Transverse colon (tissue), 4 donors: ENCODE data around the gene MAP2K5. TPM values are rescaled to one million over a fixed set of nuclear protein-coding genes. Genes with fewer than 3 reads are reported as not detected.

Source experiments
- DNase-seq: peaks from one replicate; pipeline ENCODE4 v3.0.0-alpha.2; 2019
- H3K27ac ChIP-seq, 4 donors: fragments of 200-600 bp; sonication (generic); 2 replicates each; pipeline ENCODE4 v1.5.1; 2016 to 2018; ENCODE audit warnings: inconsistent platforms in 4 of 4
- H3K27me3 ChIP-seq: fragments of 200-600 bp; sonication (generic); 2 replicates; pipeline ENCODE4 v1.5.1; 2017; ENCODE audit warnings: inconsistent platforms
- H3K36me3 ChIP-seq, 4 donors: fragments of 200-600 bp; sonication (generic); 2 replicates each; pipeline ENCODE4 v1.5.1; 2017 to 2019; ENCODE audit warnings: inconsistent platforms in 4 of 4
- H3K4me1 ChIP-seq, 4 donors: fragments of 200-600 bp; sonication (generic); 2 replicates each; pipeline ENCODE4 v1.5.1; 2017 to 2020; ENCODE audit warnings: inconsistent platforms in 4 of 4
- H3K4me3 ChIP-seq, 4 donors: fragments of 200-600 bp; sonication (generic); 1 replicate in 1 of 4; 2 replicates in 3 of 4; pipeline versions ENCODE4 v1.5.1 to v1.6.1; 2017 to 2019; ENCODE audit warnings: inconsistent platforms in 4 of 4
- H3K9me3 ChIP-seq, 2 donors: fragments of 200-600 bp; sonication (generic); 2 replicates each; pipeline ENCODE4 v1.5.1; 2017 to 2019; ENCODE audit warnings: inconsistent platforms in 2 of 2
- EP300 ChIP-seq: sonication (generic); formaldehyde crosslinking; IDR thresholded peaks from one replicate; pipeline ENCODE4 v1.6.1; 2017; ENCODE audit warnings: antibody characterized with exemption, low read depth
- POLR2A ChIP-seq: fragments of 450-650 bp; IDR thresholded peaks from one replicate; pipeline ENCODE4 v1.6.1; 2016; ENCODE audit warnings: antibody characterized with exemption, mild to moderate bottlenecking, moderate library complexity
- POLR2AphosphoS5 ChIP-seq, 3 donors: sonication (generic); formaldehyde crosslinking; IDR thresholded peaks; one replicate each; pipeline ENCODE4 v1.6.1; 2016; ENCODE audit warnings: antibody characterized with exemption in 3 of 3
- WGBS, 2 donors: methylation state at CpG; one replicate each; pipeline ENCODE4 v1.1.5; 2018; ENCODE audit warnings: low coverage in 1 of 2; 5-methylcytosine and 5-hydroxymethylcytosine counted together
- in situ Hi-C, 4 donors: fragments of 200-750 bp; cut with MboI; loops; one replicate each; pipeline versions ENCODE4 v1.15.0 to v1.15.1; 2017; ENCODE audit warnings: low sequenced_read_pairs in 3 of 4, low pct_ligation_motif_present in 1 of 4, low pct_unique_long_range_greater_than_20kb in 1 of 4
- intact Hi-C: fragments of 100-400 bp; cut with DNase I; formaldehyde crosslinking; loops from one replicate; pipeline ENCODE4 v1.15.1; 2023; ENCODE audit warnings: low total_unique reads
- total RNA-seq, 4 donors: library from RNA; depleted of rRNA; stranded (reverse); fragments of >200 nt; gene quantifications; one replicate each; pipeline ENCODE4 v1.1.0, GENCODE V29; 2016
- TF ChIP-seq, protein P1 (sequence below), 5 experiments: fragments of 200-600 bp in 3 of 5; fragments of 450-650 bp in 2 of 5; sonication (generic) in 3 of 5; IDR thresholded peaks; 1 replicate in 2 of 5; 2 replicates in 3 of 5; pipeline ENCODE4 v1.5.1; 2016 to 2017; ENCODE audit warnings: antibody characterized with exemption in 5 of 5, inconsistent platforms in 3 of 5, mild to moderate bottlenecking in 2 of 5, moderate library complexity in 1 of 5

MAP2K5 gene
- total RNA-seq, 4 donors from 2014 or later, result 19.8 to 320 (median 21.1) TPM

DNA sequence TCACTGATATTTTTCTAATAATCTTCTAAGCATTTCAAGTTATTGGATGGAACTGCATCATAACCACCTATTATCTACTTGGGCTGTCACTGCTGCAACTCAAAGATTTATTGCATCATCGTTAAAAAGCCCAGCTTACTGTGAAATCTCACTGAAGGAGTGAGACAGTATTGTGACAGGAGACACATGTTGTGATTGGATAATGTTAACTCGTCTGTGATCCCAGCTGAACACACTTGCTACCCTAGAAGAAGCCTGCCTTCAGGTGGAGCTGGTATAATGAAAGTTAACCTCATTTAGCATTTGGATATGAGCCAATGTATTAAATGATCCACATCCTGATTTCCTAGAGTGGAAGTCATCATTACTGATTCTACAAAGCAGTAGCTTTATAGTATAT, 138.1 kb downstream of the MAP2K5 start:
- no peak for DNase-seq
- in situ Hi-C loops (no loop called here), intact Hi-C loops (no loop called here)
- Histone ChIP-seq H3K4me1 (no peaks in the 10 kb centered on the region), H3K27ac (no peak overlapping the region), H3K9me3 (peaks cover 28 to 30% of the 10 kb centered on the region in 2 donors), H3K36me3 (no peaks in the 10 kb centered on the region), H3K4me3 (no peak overlapping the region), H3K27me3 (no peaks in the 10 kb centered on the region)
- WGBS, 2 donors, result 33 to 61% methylated on average over 2 of the region's 2 CpGs
- TF ChIP-seq, protein P1, sequence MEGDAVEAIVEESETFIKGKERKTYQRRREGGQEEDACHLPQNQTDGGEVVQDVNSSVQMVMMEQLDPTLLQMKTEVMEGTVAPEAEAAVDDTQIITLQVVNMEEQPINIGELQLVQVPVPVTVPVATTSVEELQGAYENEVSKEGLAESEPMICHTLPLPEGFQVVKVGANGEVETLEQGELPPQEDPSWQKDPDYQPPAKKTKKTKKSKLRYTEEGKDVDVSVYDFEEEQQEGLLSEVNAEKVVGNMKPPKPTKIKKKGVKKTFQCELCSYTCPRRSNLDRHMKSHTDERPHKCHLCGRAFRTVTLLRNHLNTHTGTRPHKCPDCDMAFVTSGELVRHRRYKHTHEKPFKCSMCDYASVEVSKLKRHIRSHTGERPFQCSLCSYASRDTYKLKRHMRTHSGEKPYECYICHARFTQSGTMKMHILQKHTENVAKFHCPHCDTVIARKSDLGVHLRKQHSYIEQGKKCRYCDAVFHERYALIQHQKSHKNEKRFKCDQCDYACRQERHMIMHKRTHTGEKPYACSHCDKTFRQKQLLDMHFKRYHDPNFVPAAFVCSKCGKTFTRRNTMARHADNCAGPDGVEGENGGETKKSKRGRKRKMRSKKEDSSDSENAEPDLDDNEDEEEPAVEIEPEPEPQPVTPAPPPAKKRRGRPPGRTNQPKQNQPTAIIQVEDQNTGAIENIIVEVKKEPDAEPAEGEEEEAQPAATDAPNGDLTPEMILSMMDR (IDR thresholded peaks at IDR 0.05), result no peak
- TF ChIP-seq EP300, result no peak
- TF ChIP-seq POLR2A, result no peak
- TF ChIP-seq POLR2AphosphoS5 (IDR thresholded peaks at IDR 0.05), result no peak

DNA sequence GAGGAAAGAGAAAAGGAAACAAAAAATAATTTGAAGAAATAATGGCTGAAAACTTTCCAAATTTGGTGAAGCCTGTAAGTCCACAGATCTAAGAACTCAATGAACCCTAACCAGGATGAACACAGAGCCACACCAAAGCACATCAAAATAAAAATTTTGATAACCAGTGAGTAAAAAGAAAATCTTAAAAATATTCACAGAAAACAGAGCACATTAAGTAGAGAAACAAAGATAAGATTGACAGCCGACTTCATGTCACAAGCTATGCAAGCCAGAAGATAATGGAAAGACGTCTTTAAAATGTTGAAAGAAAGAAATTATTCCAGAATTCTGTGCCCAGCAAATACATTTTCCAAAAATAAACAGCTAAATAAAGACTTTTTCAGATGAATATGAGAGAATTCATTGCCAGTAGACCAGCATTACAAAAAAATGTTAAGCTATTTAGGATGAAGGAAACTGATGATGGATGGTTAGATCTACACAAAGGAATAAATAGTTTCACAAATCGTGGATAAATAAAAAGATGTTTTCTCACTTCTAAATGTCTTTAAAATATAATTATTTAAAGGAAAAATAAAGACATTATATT, 142.6 kb downstream of the MAP2K5 start:
- 83 to 88% methylated on average over 3 of the region's 3 CpGs for WGBS, 2 donors
- no peaks in the 10 kb centered on the region for H3K4me1 ChIP-seq
- DNase-seq, result no peak
- H3K9me3 ChIP-seq, result peaks cover 32 to 34% of the 10 kb centered on the region in 2 donors
- H3K36me3 ChIP-seq, result no peaks in the 10 kb centered on the region
- no peaks in the 10 kb centered on the region for H3K27me3 ChIP-seq
- H3K4me3 ChIP-seq, result no peak overlapping the region
- TF ChIP-seq, protein P1 (IDR thresholded peaks at IDR 0.05), result no peak
- no peak for TF ChIP-seq EP300
- no peak for TF ChIP-seq POLR2AphosphoS5 (IDR thresholded peaks at IDR 0.05)
- no peak for TF ChIP-seq POLR2A
- in situ Hi-C loops (no loop called here), intact Hi-C loops (no loop called here)
- no peak overlapping the region for H3K27ac ChIP-seq

DNA sequence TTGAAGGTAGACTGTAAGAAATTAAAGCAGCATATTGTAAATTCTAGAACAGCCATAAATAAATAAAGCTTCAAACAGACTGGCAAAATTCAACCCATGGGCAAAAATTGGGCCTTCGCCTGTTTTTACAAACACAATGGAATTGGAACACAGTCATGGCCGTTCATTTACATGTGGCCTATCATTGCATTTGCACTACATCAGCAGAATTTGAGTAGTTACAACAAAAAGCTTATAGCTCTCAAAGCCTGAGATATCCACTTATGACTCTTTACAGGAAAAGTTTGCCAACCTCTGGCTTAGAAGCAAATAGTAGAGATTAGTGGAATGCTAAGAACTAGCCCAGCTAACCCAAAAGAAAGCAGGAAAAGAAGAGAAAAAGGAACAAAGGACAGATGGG, 143.2 kb downstream of the MAP2K5 start:
- intact Hi-C loops (no loop called here), in situ Hi-C loops (no loop called here)
- no peak overlapping the region for H3K4me3 ChIP-seq
- H3K4me1 ChIP-seq, result no peaks in the 10 kb centered on the region
- no peaks in the 10 kb centered on the region for H3K27me3 ChIP-seq
- H3K36me3 ChIP-seq, result no peaks in the 10 kb centered on the region
- WGBS, 2 donors, result 90 to 96% methylated on average over 2 of the region's 2 CpGs
- DNase-seq, result no peak
- peaks cover 32 to 34% of the 10 kb centered on the region in 2 donors for H3K9me3 ChIP-seq
- no peak overlapping the region for H3K27ac ChIP-seq
- TF ChIP-seq POLR2AphosphoS5 (IDR thresholded peaks at IDR 0.05), result no peak
- TF ChIP-seq EP300, result no peak
- TF ChIP-seq POLR2A, result no peak
- TF ChIP-seq, protein P1 (IDR thresholded peaks at IDR 0.05), result no peak

DNA sequence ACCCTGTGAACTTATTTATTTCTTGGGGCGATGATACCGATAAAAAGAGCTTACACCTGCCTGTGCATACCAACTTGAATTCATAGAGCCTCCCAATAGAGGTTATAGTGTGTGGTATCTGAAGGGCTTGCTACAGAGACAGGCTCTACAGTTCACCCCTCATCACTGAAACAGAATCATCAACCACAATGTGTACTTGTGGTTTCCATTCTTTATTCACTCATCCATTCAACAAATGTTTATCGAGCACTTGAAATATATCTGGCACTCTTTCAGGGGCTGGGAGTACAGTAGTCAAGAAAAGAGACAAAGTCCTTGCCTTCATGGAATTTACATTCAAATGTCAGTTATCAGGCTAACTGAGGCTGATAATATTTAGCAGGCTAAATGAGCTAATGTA, 148.4 kb downstream of the MAP2K5 start:
- Histone ChIP-seq H3K27me3 (no peaks in the 10 kb centered on the region), H3K9me3 (peaks cover under 1% of the 10 kb centered on the region in 2 donors), H3K36me3 (no peaks in the 10 kb centered on the region), H3K4me1 (no peaks in the 10 kb centered on the region), H3K4me3 (no peak overlapping the region), H3K27ac (no peak overlapping the region)
- in situ Hi-C loops (no loop called here), intact Hi-C loops (no loop called here)
- WGBS, 2 donors, result 84 to 90% methylated on average over 3 of the region's 3 CpGs
- no peak for DNase-seq
- TF ChIP-seq POLR2A (no peak), EP300 (no peak), POLR2AphosphoS5 (IDR thresholded peaks at IDR 0.05) (no peak)
- TF ChIP-seq, protein P1 (IDR thresholded peaks at IDR 0.05), result no peak
